Left ventricle myocardium inferior (tissue), 1 donor: ENCODE measurements around the gene VEGFD. TPM values are rescaled to one million over a fixed set of nuclear protein-coding genes. Genes with fewer than 3 reads are reported as not detected.

ENCODE experiments used
- DNase-seq: peaks from one replicate; pipeline ENCODE4 v3.0.0-alpha.2; 2020
- H3K27ac ChIP-seq: fragments of 200-600 bp; replicated peaks from 2 replicates; pipeline ENCODE4 v1.8.0; 2021
- H3K27me3 ChIP-seq: fragments of 200-600 bp; 2 replicates; pipeline ENCODE4 v1.8.0; 2021; ENCODE audit warnings: low read depth
- H3K36me3 ChIP-seq: fragments of 200-600 bp; 2 replicates; pipeline ENCODE4 v1.8.0; 2021
- H3K4me1 ChIP-seq: fragments of 200-600 bp; 2 replicates; pipeline ENCODE4 v1.8.0; 2021
- H3K4me3 ChIP-seq: fragments of 200-600 bp; 2 replicates; pipeline ENCODE4 v1.8.0; 2021; ENCODE audit warnings: mild to moderate bottlenecking, moderate library complexity
- H3K9me3 ChIP-seq: fragments of 200-600 bp; replicated peaks from 2 replicates; pipeline ENCODE4 v1.8.0; 2021
- CTCF ChIP-seq: fragments of 200-600 bp; IDR thresholded peaks from 2 replicates; pipeline ENCODE4 v1.8.0; 2021; ENCODE audit warnings: antibody characterized with exemption, mild to moderate bottlenecking, borderline replicate concordance
- intact Hi-C: fragments of 100-400 bp; cut with micrococcal nuclease; formaldehyde crosslinking; loops from one replicate; pipeline ENCODE4 v1.11.0; 2022
- total RNA-seq: library from RNA; stranded (reverse); fragmentation: NEBNext Ultra II Directional; extraction: Animal tissue kit (Norgen Biotek cat#: 25700); gene quantifications from one replicate; pipeline ENCODE4 v1.2.1, GENCODE V29; 2021
- donor health status: DM: no; HTN: yes; CAD: no; lungs with severe emphysema.

Gene VEGFD
- total RNA-seq, 1 donor from 2014 or later = 8.3 TPM

- no peak for DNase-seq
- peak; percentile 60 for TF ChIP-seq CTCF
- Histone ChIP-seq H3K9me3 (no peaks in the 10 kb centered on the region), H3K27me3 (no peaks in the 10 kb centered on the region), H3K36me3 (peaks cover 14% of the 10 kb centered on the region), H3K4me1 (no peaks in the 10 kb centered on the region), H3K27ac (peak overlapping the region; percentile 16), H3K4me3 (no peak overlapping the region)
- intact Hi-C loops = loop anchor here (10.0 kb wide), 1 partner anchor 306 kb away; no protein-coding TSS in a partner anchor
These were observed 35.2 kb downstream of the VEGFD start for GRCh38 chrX:15349046-15349445.

GRCh38 chrX:15345976-15346375 lies 38.2 kb downstream of the VEGFD start:
- Histone ChIP-seq H3K9me3 (no peaks in the 10 kb centered on the region), H3K4me3 (no peak overlapping the region), H3K27me3 (no peaks in the 10 kb centered on the region), H3K27ac (no peak overlapping the region), H3K4me1 (no peaks in the 10 kb centered on the region), H3K36me3 (peaks cover 14% of the 10 kb centered on the region)
- DNase-seq = no peak
- no peak for TF ChIP-seq CTCF
- intact Hi-C loops = loop anchor here (10.0 kb wide), 1 partner anchor 309 kb away; no protein-coding TSS in a partner anchor

- no peaks in the 10 kb centered on the region for H3K27me3 ChIP-seq
- H3K9me3 ChIP-seq = no peaks in the 10 kb centered on the region
- H3K36me3 ChIP-seq = peaks cover 14% of the 10 kb centered on the region
- H3K4me1 ChIP-seq = no peaks in the 10 kb centered on the region
- H3K4me3 ChIP-seq = no peak overlapping the region
- no peak overlapping the region for H3K27ac ChIP-seq
- TF ChIP-seq CTCF = no peak
- intact Hi-C loops = loop anchor here (10.0 kb wide), 1 partner anchor 311 kb away; no protein-coding TSS in a partner anchor
- DNase-seq = no peak
These were observed 40.1 kb downstream of the VEGFD start for GRCh38 chrX:15344106-15344505.

GRCh38 chrX:15343075-15343476 lies 41.1 kb downstream of the VEGFD start:
- no peak for TF ChIP-seq CTCF
- peaks cover 14% of the 10 kb centered on the region for H3K36me3 ChIP-seq
- H3K27ac ChIP-seq = no peak overlapping the region
- H3K4me1 ChIP-seq = no peaks in the 10 kb centered on the region
- no peak overlapping the region for H3K4me3 ChIP-seq
- no peaks in the 10 kb centered on the region for H3K27me3 ChIP-seq
- intact Hi-C loops = loop anchor here (10.0 kb wide), 1 partner anchor 312 kb away; no protein-coding TSS in a partner anchor
- no peak for DNase-seq
- no peaks in the 10 kb centered on the region for H3K9me3 ChIP-seq

- H3K36me3 ChIP-seq = peaks cover 4% of the 10 kb centered on the region
- intact Hi-C loops = loop anchor here (10.0 kb wide), 1 partner anchor 314 kb away; no protein-coding TSS in a partner anchor
These were observed 43.3 kb downstream of the VEGFD start for GRCh38 chrX:15340867-15341266.

More at GRCh38 chrX:15340867-15341266, 43.3 kb downstream of the VEGFD start:
- H3K9me3 ChIP-seq = no peaks in the 10 kb centered on the region
- H3K27ac ChIP-seq = no peak overlapping the region
- H3K27me3 ChIP-seq = no peaks in the 10 kb centered on the region
- no peak for DNase-seq
- H3K4me3 ChIP-seq = no peak overlapping the region
- no peak for TF ChIP-seq CTCF
- H3K4me1 ChIP-seq = peaks cover 9% of the 10 kb centered on the region
